NCI-H1092 treated with DMSO at 0.1 percent for 48 hours (cell line): ENCODE data around the gene RRAGA.
"Not testable (repeated sequence)": the region's sequence is repeated elsewhere in the genome, so short reads cannot be mapped to it uniquely, and the experiment has no call there.

Source experiments
- DNase-seq: peaks from one replicate; lab custom pipeline; 2025; lab: John Stamatoyannopoulos, UW

Gene RRAGA, protein sequence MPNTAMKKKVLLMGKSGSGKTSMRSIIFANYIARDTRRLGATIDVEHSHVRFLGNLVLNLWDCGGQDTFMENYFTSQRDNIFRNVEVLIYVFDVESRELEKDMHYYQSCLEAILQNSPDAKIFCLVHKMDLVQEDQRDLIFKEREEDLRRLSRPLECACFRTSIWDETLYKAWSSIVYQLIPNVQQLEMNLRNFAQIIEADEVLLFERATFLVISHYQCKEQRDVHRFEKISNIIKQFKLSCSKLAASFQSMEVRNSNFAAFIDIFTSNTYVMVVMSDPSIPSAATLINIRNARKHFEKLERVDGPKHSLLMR

GRCh38 chr9:19048966-19049916, at the start of gene RRAGA:
Gene RRAGA, plus strand, starts transcription at chr9:19049427. Its CDS starts 233 bp downstream, at chr9:19049660.
- peak; percentile 99 for DNase-seq

DNA sequence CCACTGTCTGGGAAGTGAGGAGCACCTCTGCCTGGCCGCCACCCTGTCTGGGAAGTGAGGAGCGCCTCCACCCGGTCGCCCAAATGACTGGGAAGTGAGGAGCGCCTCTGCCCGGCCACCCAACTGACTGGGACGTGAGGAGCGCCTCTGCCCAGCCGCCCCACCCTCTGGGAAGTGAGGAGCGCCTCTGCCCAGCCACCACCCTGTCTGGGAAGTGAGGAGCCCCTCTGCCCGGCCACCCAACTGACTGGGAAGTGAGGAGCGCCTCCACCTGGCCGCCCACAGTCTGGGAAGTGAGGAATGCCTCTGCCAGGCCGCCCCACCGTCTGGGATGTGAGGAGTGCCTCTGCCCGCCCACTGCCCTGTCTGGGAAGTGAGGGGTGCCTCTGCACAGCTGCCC, 49.1 kb upstream of the RRAGA start:
- no peak for DNase-seq

DNA sequence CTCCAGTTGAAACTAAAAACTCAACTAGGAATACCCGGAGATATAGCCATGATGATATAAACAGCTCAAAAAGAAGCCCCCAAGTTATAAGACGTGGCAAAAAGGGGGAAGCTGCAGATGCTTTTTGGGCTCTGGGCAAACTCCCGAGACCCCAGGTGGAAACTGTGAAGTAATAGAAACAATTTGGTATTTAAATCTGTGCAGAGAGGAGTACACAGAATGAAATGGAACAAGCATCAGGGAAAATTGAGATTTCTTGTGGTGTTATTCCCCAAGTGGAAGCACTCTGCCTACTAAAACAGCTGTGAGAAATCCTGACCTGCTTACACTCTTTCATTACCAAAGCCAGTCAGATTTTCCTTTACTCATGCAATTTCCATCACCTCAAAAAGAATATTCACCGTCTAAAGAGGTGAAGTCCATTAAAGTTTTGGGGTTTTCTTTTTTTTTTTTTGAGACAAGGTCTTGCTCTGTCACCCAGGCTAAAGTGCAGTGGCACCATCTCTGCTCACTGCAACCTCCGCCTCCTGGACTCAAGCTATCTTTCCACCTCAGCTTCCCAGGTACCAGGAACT, 39.7 kb upstream of the RRAGA start:
- DNase-seq: no peak

GRCh38 chr9:19018201-19018600, 31.0 kb upstream of the RRAGA start:
- no peak for DNase-seq

GRCh38 chr9:19020886-19021455, 28.3 kb upstream of the RRAGA start:
- no peak for DNase-seq

- not testable (repeated sequence) for DNase-seq
These were observed 27.6 kb upstream of the RRAGA start for GRCh38 chr9:19021649-19022048.

DNA sequence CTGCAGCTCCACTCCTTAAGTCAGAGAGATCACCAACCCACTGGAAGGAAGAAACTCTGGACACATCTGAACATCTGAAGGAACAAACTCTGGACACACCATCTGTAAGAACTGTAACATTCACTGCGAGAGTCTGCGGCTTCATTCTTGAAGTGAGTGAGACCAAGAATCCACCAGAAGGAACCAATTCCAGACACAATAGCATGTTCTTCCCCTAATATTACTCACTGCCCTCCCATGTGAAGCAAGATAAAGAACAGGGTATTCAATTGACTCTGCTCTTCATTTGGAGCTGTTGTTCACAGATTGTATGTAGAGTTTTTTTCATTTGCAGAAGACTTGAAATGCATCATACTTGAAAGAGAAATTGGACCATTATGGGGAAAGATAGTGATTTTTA, 27.0 kb upstream of the RRAGA start:
- DNase-seq: no peak

DNA sequence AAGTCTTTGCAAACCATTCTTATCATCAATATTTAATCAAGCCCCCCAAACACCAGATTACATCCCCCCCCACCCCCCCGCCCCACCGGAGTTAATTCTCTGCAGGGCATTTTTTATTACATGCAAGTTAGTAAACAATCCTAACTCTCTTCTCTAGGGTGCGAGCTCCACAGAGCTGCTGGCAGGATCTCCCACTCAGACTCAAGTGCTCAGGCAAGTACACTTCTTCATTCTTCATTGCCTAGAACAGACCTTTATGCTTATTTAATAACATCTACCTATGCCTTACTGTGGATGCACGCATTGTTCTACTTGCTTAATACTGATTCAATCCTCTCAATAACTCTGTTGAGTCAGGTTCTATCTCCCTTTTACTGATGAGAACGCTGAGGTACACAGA, 26.1 kb upstream of the RRAGA start:
- no peak for DNase-seq

DNA sequence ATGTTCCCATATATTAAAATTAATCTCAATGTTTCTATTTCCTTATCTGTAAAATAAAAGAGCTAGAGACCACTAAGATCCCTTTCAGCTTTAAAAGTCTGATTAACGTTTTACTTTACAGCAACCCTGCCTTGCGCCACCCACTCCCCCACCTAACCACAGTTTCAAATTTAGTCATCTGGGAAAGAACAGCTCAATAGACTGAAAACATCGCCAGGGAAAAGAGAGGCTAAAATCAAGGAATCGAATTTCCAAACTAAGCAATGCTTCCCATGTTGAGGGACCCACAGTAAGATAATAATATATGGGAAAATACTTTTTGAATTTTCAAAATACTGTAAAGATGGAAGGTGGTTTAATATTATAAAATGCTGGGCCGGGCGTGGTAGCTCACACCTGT, 22.9 kb upstream of the RRAGA start:
- DNase-seq: no peak

GRCh38 chr9:19027825-19028224, 21.4 kb upstream of the RRAGA start:
- no peak for DNase-seq

DNA sequence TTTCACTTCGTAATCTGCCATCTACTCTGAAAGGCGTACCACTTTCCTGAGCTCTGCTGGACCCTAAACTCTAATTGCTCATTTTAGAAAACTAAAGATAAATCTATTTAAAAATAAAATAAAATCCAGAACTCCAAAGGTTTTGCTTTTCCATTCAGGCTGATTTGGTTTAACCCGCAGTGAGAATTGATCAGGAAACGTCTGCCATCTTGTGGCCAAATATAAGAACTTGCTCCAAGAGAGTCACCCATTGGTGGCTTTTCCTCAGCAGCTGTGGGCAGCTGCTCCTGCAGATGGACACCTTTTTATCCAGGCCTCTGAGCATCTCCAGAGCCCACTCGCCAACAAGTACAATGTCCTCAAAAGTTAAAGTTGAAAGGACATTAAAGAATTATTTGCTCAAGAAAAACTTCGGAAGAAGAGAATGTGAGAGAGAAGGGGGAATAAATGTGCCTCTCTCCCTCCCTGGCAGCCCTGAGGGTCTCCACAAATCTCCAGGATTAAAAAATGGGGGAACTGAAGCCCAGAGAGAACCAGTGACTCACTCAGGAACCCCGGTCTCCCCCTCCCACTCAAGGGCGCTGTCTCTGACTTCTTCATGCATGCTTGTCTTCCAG, 20.3 kb upstream of the RRAGA start:
- DNase-seq: peak; percentile 82

DNA sequence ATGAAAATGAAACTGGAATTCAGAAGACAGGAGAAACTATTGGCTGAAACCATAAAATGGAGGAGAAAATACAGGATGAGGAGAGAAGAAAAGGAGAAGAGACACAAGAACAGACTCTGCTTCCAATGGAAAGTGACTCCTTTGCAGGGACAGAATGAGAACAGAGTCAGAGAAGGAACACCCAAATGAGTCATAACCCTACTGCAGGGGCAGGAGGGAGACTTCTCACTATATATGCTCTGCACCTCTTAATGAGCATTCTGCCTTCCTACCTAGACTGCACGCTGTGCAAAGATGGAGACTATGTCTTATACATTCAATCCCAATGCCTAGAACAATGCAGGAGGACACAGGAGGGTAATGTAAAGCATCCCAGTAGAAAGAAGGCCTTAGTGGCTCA, 18.3 kb upstream of the RRAGA start:
- no peak for DNase-seq

DNA sequence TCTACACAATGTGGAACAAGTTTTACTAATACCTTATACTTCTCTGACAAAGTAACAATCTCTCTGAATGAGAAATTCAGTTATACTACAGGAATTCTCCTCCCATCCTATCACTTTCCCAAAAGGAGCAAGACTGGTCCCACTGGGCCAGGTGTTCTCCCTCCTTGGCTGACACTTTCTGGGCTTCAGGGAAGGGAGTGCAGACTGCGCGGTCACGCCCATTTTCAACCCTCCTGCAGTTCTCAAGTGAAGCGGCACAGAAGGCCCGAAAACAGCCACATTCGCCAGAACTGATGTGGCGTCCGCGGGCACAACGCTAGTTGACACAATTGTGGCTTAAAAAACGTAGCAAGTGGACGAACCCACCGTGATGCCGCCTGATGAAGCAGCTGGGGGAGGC, 16.8 kb upstream of the RRAGA start:
- no peak for DNase-seq

- no peak for DNase-seq
These were observed 16.2 kb upstream of the RRAGA start, which contains the start of gene SAXO1 for GRCh38 chr9:19033015-19033414. Gene SAXO1, minus strand, starts transcription at chr9:19033209. Its CDS starts 301 bp downstream, at chr9:19032908.

DNA sequence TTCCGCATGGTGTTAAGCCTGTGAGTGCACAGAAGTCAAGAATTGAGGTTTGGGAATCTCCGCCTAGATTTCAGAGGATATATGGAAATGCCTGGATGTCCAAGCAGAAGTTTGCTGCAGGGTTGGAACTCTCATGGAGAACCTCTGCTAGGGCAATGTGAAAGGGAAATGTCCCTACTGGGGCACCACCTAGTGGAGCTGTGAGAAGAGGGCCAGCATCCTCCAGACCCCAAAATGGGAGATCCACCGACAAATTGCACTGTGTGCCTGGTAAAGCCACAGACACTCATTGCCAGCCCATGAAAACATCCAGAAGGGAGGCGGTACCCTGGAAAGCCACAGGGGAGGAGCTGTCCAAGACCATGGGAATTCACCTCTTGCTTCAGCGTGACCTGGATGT, 12.6 kb upstream of the RRAGA start:
- no peak for DNase-seq

GRCh38 chr9:19049917-19050636, 850 bp downstream of the RRAGA start:
- peak; percentile 74 for DNase-seq

DNA sequence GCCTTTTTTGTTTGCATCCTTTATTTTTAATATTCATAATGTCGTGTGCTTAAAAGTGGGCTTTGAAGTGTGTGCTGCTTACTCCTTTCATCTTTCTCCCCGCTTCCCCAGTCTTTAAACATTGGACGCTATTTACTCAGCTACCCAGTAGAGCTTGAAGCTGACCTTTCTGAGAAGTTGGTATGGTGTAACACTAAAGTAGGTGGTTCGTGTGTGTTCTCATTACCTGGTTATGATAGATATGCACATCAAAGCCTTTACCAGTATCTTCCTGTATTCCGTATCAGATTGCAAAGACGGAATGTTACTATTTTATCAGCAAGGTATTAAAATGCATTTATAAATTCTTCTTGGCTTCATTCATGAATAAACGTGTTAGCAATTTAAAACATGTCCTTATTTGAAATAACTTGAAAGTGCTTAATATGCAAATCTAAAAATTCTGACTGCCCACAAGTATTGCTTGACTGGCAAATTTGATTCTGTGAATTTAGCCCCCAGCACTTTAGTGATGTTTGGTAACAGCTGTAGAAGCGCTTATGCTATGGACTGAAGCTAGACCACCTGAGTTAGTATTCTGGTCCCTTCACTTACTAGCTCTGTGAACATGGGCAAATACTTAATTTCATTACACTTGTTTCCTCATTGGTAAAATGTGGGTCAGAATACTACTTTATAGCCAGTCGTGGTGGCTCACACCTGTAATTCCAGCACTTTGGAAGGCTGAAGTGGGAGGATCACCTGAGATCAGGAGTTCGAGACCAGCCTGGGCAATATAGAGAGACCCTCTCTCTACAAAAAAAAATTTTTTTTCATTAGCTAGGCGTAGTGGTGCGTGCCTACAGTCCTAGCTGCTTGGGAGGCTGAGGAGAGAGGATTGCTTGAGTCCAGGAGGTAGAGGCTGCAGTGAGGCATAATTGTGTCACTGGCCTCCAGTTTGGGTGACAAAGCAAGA, 1.7 kb downstream of the RRAGA start:
- no peak for DNase-seq

DNA sequence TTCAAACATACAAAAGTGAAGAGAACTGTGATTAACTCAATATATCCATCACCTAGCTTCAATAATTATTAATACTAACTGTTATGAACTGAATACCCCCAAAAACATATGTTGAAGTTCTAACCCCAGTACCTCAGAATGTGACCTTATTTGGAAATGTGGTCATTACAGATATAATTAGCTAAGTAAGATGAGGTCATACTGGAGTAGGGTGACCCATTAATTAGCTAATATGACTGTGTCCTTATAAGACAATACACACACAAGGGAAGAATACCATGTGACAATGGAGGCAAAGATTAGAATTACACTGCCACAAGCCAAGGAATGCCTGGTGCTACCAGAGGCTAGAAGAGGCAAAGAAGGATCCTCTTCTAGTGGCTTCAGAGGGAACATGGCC, 7.8 kb downstream of the RRAGA start:
- DNase-seq: no peak

- DNase-seq: no peak
These were observed 25.0 kb downstream of the RRAGA start for GRCh38 chr9:19074229-19074628.

GRCh38 chr9:19074836-19075235, 25.6 kb downstream of the RRAGA start:
- no peak for DNase-seq
